HL-60/S4 treated with retinoic acid at 250 ng/mL for 4 days and 3 days (cell line): ENCODE measurements around the gene CNKSR3.

ENCODE experiments used
- in situ Hi-C: fragments of 300-500 bp; cut with MboI; formaldehyde crosslinking; loops from 2 replicates; pipeline ENCODE4 v1.7.0; 2022; ENCODE audit warnings: low sequenced_read_pairs

The CNKSR3 gene

GRCh38 chr6:154458565-154459470 lies 51.7 kb downstream of the CNKSR3 start:
- in situ Hi-C loops: no loop called here

GRCh38 chr6:154457881-154458284 lies 52.6 kb downstream of the CNKSR3 start:
- in situ Hi-C loops: no loop called here

GRCh38 chr6:154457046-154457713 lies 53.3 kb downstream of the CNKSR3 start:
- in situ Hi-C loops: no loop called here

- in situ Hi-C loops: no loop called here
Observed at GRCh38 chr6:154453329-154453728, 57.2 kb downstream of the CNKSR3 start.

- in situ Hi-C loops: no loop called here
Observed at GRCh38 chr6:154450498-154450897, 60.0 kb downstream of the CNKSR3 start.

- in situ Hi-C loops: no loop called here
Observed at GRCh38 chr6:154448448-154449096, 61.9 kb downstream of the CNKSR3 start.

GRCh38 chr6:154447954-154448353 lies 62.5 kb downstream of the CNKSR3 start:
- in situ Hi-C loops: no loop called here

GRCh38 chr6:154446984-154447383 lies 63.5 kb downstream of the CNKSR3 start:
- in situ Hi-C loops: no loop called here

- in situ Hi-C loops: no loop called here
Observed at GRCh38 chr6:154445417-154445816, 65.1 kb downstream of the CNKSR3 start.

GRCh38 chr6:154441995-154442310 lies 68.5 kb downstream of the CNKSR3 start:
- in situ Hi-C loops: no loop called here

- in situ Hi-C loops: no loop called here
Observed at GRCh38 chr6:154440422-154441043, 70.0 kb downstream of the CNKSR3 start.

- in situ Hi-C loops: no loop called here
Observed at GRCh38 chr6:154440022-154440421, 70.5 kb downstream of the CNKSR3 start.

GRCh38 chr6:154438882-154439415 lies 71.5 kb downstream of the CNKSR3 start:
- in situ Hi-C loops: no loop called here

- in situ Hi-C loops: no loop called here
Observed at GRCh38 chr6:154435400-154435945, 75.0 kb downstream of the CNKSR3 start.

GRCh38 chr6:154434662-154435061 lies 75.8 kb downstream of the CNKSR3 start:
- in situ Hi-C loops: no loop called here

- in situ Hi-C loops: no loop called here
Observed at GRCh38 chr6:154433477-154434241, 76.8 kb downstream of the CNKSR3 start.

GRCh38 chr6:154432533-154433476 lies 77.7 kb downstream of the CNKSR3 start:
- in situ Hi-C loops: no loop called here

- in situ Hi-C loops: no loop called here
Observed at GRCh38 chr6:154430481-154430919, 80.0 kb downstream of the CNKSR3 start.

- in situ Hi-C loops: no loop called here
Observed at GRCh38 chr6:154429711-154430110, 80.8 kb downstream of the CNKSR3 start.
